ENCODE measurements around the gene SH3BP5.

SH3BP5 gene

DNA sequence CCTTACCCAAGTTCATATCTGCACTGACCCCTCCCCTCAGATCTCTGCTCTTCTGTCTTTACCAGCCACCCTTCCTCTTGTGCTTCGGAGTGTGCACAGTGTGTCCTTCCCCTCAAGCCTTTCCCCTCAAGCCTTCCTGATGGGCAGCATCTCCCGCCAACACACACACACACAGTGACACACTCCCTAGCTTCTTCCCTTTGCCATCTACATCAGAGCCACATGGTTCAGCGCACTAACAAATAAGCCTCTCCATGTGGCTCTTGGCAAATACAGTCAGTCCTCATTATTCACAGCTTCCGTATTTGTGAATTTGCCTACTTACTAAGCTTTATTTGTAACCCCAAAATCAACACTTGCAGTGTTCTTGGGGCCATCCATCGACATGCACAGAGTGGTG is 37.5 kb downstream of the SH3BP5 start:
- DNase-seq, result no peak

DNA sequence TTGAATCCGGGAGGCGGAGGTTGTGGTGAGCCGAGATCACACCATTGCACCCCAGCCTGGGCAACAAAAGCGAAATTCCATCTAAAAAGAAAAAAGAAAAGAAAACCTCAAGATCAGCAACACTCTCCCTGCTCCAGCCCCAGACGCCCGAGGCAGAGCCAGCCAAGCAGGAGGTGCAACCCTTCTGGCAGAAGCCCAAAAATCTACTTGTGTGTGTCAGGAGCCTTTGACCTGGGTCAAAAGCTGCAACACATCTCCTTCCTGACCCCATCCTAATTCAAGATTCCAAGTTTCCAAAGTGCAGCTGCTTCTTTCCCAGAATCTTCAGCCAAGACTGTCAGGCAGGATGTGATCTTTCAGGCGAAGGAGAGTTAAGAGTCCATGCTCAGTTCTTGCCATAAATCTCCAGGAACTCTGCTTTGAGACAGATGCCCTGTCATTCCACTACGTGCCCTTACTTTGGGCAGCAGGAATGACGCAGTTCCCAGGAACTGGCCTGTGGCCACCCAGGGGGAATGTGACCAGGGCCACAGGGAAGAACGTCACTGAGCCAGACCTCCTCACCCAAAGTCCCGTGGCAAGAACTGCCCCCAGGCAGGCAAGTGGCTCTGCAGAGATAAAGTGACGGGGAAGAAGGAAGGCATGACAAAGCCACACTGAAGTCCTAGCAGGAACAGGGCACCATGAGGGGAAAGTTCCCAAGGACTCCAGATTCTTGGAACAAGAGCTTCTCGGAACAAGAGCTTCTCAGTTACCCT is 39.4 kb downstream of the SH3BP5 start:
- DNase-seq, result no peak

DNA sequence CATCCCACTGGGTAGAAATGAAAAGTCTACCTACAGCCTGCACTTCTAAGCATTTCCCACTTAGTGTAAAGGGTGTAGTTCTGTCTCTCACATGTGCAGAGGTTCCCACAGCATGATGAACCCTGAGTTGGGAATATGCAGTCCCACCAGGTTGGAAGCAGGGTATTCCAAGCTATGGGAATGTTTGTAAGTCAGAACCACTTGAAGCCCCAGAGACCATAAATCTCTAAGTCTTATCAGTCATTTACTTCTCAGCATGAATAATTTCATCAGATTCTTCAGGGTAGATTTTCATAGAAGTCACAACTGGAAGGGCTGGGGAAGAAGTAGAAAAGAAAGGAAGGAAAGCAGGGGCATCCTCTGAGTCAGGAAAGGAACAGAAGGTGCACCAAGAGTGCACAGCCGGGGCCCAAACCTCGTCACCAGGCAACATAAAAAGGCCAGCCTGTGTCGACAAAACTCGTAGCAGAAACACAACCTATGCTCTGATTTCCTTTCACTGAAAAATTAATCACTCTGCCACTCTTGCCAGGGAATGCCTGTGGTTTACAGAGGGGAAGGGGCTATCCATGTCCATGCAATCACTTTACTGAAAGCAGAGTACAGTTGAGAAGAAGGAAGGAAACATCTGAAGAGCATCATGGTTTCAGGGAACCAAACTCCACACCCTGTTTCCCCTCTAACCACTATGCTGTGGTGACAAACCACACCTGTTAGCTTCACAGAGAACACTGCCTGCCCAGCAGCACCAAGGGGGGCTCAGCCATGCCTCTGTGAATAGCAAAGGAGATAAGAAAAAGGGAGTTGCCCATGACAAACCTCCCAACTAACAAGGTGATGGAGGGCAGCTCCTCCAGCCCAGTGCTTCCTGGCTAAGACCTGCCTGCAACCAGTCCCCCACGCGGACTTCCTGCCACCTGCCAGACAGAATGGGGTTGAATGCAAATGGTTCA is 40.5 kb downstream of the SH3BP5 start:
- DNase-seq, result peak; percentile 82

DNA sequence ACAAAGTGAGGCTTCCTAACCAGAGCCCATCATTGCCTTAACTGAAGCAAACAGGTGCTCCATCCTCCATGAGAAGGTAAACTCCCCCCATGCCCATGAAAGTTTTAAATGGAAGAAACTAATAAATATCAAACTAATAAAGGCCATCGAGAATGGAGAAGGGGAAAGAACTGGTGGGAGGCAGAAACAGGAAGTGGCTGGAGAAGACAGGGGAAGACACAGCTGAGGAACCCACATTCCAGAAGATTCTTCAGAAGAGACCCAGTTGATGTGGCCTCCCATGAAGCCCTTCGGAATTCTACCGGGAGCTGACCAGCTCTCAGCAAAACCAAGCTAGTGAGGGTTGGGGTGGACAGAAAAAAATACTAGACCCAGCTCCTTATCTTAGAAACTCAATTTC is 41.6 kb downstream of the SH3BP5 start:
- DNase-seq, result no peak

DNA sequence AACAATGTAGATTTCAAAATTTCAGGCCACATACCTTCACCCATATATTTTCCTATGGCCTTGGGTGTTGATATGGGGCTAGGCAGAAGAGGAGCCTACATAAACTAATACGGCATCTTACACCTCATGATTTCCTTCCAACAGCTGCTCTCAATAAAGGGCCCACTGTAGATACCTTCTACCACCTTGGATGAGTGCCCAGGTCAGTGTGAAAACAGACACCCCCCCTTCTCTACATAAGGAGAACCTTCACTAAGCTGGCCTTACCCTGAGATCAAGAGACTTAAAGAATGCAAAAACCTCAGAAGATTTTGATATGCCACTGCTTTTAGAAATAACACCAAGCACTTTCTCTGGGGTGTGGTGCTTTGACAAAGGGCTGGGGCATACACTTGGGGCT is 42.7 kb downstream of the SH3BP5 start:
- DNase-seq, result no peak

DNA sequence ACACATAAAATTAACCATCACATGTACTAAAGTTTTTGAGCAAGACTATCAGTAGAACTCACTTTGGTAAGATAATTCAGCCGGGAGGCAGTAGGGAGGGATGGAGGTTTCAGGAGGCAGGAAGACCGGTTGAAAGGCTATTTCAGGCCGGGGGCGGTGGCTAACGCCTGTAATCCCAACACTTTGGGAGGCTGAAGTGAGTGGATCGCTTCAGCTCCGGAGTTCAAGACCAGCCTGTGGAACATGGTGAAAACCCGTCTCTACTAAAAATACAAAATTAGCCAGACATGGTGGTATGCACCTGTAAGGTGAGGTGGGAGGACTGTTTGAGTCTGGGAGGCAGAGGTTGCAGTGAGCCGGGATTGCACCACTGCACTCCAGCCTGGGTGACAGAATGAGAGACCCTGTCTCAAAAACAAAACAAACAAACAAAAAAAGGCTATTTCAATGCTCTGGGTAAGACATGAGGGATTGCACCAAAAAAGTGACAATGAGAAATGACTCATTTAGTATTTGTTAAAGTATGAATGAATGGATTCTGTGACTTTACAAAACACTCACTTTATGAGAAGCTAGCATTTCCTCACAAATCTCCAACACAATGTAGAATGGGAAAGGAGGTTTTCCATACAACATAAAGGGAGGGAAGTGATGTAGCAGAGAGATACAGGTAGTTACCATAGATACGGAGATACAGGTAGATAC is 43.9 kb downstream of the SH3BP5 start:
- DNase-seq, result no peak

DNA sequence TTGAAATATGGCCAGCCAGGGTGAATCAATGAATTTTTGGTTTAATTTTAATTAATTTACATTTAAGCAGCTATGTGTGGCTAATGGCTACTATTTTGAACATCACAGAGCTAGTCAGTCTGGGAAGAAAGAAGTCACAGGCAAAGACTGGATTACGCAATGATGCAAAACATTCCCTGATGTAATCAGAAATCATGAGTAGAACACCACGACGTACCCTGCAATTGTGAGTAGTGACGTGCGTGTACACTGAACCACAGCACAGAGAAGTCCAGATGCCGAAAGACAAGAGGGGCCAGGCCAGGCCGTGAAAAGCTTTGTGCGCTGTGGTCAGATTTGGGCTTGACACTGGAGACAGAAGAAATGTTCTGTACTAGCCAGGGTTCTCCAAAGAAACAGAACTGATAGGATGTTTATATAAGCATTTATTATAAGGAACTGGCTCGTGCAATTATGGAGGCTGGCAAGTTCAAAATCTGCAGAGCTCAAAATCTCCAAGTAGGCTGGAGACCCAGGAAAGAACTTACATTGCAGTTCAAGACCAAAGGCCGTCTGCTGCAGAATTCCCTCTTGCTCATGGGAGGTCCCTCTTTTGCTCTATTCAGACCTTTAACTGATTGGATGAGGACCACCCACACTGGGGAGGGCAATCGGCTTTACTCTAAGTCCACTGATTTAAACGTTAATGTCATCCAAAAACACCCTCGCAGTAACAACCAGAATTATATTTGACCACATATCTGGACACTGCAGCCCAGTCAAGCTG is 44.6 kb downstream of the SH3BP5 start:
- no peak for DNase-seq

DNA sequence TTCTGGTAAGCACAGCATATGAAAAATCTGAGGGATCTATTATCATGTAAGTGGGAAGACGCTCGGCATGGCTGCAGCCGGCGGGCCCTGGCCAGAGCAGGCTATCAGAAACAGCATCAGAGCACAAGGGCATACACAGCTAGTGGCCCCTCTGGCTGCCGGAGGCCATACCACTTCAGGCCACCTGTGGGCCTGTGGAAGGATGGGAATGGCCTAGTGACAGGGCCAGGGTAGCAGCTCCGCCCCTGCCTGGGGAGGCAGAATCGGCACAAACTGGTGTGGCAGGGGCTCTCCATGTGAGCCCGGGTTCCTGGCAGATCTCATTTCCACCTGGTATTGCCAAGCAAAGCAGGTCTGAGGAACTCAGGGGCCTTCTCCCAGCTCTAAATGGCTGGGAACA is 46.4 kb downstream of the SH3BP5 start:
- DNase-seq, result no peak

DNA sequence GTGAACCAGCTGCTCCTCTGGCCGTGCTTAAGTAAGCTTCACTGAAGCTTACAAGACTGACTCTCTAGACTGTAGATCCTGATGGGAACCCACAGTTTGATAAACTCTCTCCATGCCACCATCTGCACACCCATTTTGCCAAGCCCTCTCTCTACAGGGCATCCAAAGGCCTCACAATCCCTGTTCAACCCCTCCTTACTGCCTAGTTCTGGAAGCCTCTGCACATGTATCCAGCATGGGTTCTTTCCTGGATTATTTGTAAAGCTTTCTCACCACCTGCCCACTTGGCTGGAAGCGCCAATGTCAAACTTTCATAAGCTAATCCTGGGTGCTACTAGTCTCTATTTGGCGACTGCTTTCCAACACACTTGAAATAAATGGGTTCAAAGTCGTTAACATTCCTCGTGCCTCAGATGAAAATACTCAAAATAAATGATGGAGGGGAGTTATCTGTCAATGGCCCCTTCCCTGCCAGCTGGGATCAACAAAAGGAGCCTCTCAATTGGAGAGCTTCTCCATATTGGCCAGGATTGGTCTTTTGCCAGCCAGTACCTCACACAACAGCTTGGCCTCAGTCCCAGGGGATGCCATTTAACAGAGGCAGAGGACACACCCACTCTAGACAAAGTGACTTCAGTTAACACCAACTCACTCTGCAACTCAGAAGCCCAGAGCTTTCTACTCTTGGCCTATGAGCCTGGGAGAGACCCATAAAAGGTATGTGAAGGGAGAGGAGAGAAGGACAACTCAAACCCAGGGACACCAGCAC is 48.1 kb downstream of the SH3BP5 start:
- DNase-seq, result no peak

DNA sequence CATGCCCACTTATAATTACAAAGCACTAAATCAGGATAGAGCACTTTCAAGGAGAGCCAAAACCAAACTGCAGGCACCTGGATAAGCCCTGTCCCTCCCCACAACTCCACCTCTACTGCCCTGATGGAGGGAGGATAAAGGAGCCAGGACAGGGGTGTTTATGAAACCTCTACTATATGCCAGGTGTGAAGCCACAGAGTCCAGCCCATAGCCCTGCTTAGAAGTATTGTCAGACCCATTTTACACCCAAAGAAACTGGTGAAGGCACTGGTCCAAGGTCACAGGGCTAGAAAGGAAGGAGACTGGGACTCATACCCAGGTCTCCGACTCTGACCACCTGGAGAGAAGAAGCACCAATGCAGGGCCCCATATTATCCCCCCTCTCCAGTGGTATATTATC is 48.7 kb downstream of the SH3BP5 start:
- no peak for DNase-seq

DNA sequence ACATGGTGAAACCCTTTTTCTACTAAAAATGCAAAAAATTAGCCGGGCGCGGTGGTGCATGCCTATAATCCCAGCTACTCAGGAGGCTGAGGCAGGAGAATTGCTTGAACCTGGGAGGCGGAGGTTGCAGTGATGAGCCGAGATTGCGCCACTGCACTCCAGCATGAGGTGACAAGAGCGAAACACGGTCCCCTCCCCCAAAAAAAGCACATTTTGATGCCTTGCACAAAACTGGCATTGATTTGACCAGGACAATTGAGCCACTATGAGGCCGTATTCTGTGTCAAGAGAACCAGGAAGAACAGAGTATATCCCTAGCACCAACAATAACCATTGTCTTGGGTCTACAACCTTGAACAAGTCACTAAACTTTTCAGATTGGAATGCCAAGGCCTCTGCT is 50.6 kb downstream of the SH3BP5 start:
- DNase-seq, result no peak

DNA sequence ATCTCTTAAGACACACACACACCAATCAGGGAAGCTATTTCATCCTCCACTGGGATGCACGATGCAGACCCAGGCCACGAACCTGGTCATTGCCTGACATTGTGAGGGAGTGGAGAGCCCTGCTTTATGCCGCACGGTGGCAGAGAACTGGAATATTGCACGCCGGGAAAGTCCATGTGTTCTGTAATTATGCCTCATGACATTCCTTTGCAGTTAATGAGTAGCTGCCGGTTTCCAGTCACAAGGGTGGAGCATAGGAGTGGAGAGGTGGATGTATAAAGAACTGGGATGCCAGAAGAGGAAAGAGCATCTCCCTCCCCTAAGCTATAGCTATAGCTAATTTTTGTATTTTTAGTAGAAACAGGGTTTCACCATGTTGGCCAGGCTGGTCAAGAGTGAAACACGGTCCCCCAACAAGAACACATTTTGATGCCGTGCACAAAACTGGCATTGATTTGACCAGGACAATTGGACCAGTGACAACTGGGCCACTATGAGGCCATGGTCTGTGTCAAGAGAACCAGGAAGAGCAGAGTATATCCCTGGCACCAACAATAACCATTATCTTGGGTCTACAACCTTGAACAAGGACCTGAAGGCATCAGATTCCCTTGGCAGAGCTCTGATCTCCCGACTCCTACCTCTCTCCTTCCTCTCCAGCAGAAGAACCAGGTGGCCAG is 51.4 kb downstream of the SH3BP5 start:
- no peak for DNase-seq

DNA sequence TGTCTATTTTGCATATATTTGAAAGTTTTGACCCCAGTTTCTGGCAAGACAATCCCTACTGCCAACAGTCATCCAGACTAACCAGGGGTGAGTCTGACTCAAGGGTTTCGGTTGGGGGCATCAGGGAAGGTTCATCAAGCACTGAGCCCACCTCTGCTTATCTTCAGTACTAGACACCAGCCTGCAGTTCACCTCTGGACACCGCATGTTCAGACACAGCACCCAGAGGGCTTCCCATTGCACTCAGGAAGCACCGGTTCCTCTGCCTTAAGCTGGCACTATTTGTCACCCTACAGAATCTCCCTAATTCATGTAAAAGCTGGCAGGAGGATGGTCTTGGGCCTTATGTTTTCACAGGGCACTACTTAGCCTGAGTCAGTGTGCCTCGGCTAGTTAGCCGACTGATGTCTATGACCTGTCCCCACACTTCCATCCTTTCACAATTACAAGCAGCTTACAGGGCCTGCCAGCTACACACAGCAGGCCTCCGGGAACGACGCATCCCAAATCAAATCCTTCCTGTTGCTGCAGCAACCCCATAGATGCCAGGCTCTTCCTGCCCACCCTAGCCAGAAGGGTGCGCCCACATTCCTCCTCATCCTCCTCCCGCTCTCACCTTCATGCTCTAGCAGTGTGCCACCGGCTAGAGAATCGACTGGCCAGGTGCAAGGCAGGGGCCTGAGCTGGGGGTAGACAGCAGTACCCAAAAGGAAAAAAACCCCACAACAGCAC is 52.5 kb downstream of the SH3BP5 start:
- no peak for DNase-seq

DNA sequence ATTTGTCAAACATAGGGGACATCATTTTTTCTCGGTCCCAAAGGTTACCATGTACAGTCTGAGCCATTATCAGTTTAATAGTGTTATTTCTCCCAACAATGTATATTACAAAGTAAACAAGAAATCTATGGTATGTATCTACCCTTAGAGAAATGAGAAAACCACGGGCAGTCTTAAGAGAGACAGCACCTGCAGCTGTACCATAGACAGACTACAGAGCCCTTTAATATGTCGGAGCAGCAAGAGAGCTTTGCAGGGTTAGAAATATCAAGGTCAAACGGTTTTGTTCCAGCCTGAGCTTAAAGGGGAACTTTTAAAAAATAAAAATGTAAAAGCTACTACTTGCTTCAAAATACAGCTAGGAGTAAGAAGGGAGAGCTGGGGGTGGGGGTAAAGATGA is 53.2 kb downstream of the SH3BP5 start:
- DNase-seq, result no peak

DNA sequence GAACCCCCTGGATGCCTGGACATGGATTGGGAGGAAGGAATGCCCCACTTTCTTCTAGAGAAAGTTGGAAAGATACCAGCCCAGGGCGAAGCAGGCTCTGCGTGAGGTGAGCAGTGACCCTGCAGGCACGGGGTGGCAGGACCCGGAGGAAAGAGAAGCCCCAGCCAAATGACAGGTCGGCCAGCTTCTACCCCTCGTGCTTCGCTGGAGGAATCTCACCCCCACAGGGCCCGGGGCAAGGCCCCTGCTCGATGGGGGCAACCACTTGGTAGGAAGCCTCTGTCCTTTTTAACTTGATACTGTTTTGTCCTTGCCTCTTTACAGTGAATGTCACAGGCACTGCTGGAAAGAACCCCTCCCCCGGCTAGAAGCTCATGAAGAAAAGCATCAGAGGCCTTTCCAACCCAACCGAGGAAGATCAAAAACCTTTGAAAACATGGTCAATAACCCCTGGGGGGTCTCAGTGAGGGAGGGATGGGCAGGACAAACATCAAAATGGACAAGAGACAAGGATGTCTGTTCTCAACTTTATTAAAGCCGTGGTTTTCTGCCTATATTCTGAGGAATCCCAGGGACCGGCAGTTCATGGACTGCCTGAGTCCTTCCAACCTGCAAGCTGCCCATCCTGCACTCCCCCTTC is 54.4 kb downstream of the SH3BP5 start:
- DNase-seq, result no peak

DNA sequence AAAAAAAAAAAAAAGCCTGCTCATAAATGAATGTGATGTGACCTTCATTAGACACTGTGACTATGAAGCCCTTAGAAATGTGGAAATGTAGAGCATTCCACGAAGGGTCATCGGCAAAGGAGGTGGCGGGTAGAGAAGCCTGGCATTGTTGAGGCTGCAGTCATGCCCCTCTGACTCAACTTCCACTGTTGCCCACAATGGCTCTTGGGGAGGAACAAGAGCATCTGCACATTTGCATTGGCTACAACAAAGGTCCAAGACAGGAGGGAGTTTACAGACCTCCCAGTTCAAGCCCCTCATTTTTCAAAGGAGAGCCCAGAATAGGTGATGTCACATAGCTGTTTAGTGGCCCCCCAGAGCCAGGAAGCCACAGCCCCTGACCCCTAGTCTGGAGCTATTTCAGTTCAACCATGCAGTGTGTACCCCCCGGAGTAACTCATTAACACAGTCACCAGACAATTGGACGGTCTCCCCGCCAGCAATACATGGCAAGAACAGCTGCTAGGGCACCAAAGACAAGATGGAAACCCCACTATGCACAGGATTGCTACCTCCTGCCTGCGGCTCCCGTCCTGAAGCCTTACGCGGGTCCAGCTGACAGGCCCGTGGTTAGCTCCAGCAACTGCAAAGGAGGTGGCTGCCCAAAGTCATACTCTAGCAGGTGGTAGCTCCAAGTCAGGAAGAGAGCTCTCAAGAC is 56.2 kb downstream of the SH3BP5 start:
- DNase-seq, result no peak

DNA sequence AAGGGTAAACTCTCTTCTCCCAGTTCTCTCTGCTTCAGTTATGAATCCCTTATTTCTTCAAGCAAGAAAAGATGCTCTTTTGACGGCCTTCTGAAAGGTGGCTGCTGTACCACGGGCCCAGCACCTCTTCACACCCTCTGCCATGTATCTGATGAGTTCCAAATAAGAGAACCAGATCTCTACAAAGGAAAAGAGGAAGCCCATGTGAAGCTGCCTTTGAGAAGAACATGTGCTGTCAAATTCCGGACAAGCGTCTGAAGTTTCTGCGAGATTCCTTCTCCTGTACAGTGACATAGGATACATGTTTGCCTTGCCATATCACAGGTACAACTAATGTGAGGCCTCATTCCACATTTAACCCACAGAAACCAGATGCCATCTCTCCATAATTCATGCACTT is 59.2 kb downstream of the SH3BP5 start:
- DNase-seq, result peak; percentile 48

DNA sequence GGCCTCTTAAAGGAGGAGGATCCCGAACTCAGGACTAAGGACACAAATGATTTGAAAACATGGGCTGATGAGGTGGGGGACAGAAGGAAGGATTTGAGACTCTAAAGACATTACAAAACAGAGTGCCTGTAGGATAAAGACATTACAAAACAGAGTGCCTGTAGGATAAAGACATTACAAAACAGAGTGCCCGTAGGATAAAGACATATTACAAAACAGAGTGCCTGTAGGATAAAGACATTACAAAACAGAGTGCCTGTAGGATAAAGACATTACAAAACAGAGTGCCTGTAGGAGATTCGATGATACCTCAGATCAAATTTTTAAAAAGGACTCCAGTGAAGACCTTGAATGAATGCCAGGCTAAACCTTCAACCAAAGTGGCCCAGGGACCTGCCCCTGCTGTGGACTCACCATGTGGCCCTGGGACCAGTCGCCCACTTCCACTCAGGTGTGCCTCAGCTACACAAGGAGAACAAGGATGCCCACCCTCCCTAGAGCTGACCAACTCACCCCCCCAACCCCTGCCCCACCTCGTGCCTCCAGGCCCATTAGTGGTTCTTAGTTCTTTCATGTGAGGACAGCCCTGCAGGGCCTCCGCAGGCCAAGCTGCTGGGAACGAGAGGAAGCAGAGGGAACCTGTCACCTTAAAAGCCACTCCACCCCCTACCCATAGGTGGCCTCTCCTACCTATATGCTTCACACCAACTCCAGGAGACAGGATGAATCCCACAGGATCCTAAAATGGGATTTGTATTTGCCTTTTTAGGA is 59.8 kb downstream of the SH3BP5 start:
- DNase-seq, result no peak
